HL-60/S4 (cell line): ENCODE results near the gene SNTB2.

Experiments used
- in situ Hi-C: fragments of 300-500 bp; cut with MboI; formaldehyde crosslinking; loops from 2 replicates; pipeline ENCODE4 v1.14.3; 2022; ENCODE audit warnings: low sequenced_read_pairs

Gene SNTB2

GRCh38 chr16:69179328-69180010, 7.5 kb upstream of the SNTB2 start:
- in situ Hi-C loops = no loop called here

GRCh38 chr16:69180011-69180338, 7.0 kb upstream of the SNTB2 start:
- in situ Hi-C loops = no loop called here

- in situ Hi-C loops = no loop called here
Observed at GRCh38 chr16:69182730-69183416, 4.1 kb upstream of the SNTB2 start.

DNA sequence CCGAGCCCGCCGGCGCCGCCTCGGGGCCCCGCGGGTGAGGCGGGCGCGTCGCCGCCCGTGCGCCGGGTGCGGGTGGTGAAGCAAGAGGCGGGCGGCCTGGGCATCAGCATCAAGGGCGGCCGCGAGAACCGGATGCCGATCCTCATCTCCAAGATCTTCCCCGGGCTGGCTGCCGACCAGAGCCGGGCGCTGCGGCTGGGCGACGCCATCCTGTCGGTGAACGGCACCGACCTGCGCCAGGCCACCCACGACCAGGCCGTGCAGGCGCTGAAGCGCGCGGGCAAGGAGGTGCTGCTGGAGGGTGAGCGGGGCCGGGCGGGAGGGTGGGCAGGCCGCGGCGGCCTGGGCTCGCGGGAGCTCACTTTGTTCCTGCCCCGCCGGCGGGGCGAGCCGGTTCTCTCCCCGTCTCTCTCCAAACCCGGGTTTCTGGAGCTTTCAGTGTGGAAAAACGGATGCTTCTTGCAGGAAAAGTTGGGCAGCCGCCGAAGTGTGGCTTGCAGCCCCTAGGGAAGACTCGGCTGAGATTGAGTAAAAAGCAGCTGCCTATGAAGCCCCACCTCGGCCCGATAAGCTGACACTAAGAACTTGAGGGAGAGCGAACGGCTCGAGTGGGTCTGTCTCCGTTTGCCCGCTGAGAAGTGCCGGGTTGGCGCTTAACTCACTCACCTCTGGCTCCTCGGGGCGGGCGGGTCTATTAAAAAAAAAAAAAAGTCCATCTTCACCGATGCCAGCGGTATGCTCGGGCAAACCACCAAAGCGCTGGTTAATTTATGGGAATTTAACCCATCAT, 677 bp downstream of the SNTB2 start:
- in situ Hi-C loops = no loop called here

DNA sequence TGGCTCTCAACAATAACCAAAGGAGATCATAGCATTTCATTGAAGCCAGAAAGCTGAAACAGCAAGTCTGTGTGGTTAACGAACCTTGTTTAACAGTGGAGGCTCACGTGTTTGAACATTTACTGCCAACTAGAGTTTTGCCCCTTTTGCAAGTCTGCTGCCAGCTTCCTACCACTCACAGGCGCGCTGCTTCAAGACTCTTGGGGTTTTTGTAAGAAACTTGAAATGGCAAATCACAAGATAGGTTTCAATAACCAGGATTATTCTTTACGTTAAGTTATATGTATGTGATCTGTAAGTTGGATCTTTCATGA, 1.2 kb downstream of the SNTB2 start:
- in situ Hi-C loops = no loop called here

GRCh38 chr16:69188716-69189115, 1.8 kb downstream of the SNTB2 start:
- in situ Hi-C loops = no loop called here

GRCh38 chr16:69190046-69190588, 3.2 kb downstream of the SNTB2 start:
- in situ Hi-C loops = no loop called here

DNA sequence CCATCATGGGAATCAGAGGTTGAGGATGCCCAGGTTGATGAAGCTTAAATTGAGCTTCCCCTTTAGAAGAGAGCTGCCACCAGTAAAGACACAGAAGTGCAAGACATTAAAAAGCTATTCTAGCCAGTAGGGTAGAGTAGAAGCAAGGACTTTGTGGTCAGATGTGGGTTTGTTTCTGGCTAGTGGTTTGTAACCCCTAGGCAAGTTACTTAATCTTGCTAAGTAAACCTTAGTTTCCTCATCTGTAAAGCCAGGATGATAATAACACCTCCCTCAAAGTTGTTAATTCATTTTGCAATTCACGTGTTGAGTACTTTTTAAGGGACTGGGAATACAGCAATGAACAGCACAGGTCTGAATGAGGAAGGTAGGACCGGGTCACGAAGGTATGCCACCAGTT, 3.6 kb downstream of the SNTB2 start:
- in situ Hi-C loops = no loop called here

DNA sequence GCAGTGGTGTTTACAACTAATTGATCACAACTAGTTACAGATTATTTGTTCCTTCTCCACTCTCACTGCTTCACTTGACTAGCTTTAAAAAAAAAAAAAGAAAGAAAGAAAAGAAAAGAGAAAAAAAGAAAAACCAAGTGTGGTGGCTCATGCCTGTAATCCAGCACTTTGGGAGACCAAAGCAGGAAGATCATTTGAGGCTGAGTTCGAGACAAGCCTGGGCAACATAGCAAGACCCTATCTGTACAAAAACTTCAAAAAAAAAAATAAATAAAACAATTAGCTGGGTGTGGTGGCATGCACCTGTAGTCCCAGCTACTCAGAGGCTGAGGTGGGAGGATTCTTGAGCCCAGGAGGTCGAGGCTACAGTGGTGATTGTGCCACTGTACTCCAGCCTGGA, 4.2 kb downstream of the SNTB2 start:
- in situ Hi-C loops = no loop called here

DNA sequence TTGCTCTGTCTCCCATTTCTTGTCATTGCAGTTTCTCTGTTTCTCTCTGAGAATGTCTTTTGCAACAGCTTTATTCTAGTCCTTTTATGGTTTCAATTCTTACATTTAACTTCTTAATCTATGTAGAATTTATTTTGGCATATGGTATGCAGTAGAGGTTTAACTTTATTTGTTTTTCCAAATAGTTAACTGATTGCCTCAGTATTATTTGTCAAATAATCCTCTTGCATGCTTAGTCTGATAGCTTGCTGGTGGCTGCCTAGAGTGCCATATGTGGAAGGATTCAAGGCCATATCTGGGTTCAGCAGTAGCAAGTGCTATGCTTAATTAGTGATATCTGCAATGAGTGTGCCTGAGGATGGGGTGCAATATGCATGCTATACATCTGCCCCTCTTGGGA, 6.9 kb downstream of the SNTB2 start:
- in situ Hi-C loops = no loop called here

DNA sequence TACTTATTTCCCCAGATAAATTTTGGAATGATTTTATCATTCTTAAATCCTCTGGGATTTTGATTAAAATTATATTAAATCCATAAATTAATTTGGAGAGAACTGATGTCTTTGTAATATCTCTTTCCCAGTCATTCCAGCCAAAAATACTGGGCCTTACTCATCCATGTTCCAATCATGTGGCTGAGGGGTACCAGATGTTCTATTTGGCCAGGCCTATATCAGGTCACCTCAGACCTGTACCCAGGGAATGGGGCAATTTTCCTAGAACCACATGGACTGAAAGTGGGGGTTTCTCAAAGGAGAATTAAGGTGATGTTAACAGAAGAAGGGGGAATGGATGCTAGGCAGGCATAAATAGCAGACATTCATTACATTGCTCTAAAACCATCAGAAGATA, 7.5 kb downstream of the SNTB2 start:
- in situ Hi-C loops = no loop called here

DNA sequence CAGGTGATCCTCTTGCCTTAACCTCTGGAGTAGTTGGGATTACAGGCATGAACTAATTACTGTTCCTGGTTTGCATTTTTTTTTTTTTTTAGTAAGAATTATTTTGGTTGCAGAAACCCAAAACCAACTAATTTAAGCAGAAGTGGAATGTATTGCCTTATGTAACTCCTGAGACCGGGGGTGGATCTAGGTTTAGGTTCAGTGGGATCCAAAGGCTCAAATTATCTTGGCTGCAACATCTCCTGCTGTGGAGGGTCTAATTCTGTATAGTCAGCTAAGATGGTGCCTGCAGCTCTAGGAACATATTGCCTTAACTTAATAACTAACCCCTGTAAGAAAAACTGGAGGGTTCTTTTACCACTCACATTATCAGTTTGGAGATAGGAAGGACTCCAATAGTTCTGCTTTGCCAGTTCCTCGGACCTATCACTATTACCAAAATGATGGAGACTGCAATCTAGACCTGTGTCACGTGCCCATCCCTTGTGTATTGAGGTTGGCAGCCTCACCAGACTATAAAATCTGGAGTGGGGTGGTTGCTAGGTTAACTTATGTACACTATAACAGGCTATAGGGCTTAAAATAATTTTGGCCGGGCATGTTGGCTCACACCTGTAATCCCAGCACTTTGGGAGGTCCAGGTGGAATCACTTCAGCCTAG, 8.5 kb downstream of the SNTB2 start:
- in situ Hi-C loops = no loop called here

GRCh38 chr16:69197573-69197972, 10.6 kb downstream of the SNTB2 start:
- in situ Hi-C loops = no loop called here

DNA sequence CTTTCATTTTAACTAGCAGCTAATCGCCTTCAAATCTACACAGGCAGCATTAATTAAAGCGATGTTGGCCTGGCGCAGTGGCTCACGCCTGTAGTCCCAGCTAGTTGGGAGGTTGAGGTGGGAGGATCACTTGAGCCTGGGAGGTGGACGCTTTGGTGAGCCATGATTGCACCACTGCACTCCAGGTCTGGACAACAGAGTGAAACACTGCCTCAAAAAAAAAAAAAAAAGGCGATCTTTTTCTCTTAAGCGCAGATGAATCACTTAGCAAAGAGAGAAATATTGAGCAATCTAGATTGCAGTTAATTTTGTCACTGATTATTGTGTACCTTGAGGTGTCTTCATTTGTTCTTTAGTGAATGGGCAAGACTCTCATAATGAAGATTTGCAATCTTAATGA, 12.4 kb downstream of the SNTB2 start:
- in situ Hi-C loops = no loop called here

DNA sequence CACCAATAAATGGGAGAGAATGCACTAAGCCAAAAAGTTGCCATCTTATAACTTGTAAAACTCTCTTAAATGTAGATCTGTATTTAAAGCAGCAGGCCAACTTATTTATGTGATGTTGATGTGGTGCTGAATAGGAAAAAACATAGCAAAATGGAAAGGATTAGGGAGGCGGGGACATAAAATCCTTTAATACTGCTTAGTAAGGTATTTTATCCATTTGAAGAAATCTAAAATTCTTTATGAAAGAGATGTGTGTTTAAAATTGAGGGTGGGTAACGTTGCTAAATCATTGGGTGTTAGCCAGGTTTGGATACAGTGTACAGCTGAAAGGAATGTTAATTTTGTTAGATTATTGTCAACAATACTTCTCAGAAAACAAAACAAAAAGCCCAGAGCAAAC, 14.3 kb downstream of the SNTB2 start:
- in situ Hi-C loops = no loop called here

DNA sequence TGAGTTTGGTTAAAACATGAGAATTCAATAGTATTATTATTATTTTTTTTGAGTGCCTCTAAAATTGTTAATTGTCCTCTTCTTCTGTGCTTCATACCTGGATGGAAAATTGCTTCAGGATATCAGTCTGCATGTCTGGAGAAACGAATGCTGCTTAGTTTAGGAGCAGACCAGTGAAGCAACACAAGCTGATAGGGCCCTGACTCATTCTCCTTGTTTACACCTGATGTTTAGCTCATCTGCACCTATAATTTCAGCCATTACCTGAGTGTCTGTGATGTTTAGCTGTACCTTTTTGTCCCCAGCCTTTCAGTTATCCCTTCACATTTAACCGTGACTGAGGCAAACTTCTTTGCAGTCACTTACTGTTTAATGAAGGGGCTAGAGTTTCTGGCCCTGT, 14.8 kb downstream of the SNTB2 start:
- in situ Hi-C loops = no loop called here

DNA sequence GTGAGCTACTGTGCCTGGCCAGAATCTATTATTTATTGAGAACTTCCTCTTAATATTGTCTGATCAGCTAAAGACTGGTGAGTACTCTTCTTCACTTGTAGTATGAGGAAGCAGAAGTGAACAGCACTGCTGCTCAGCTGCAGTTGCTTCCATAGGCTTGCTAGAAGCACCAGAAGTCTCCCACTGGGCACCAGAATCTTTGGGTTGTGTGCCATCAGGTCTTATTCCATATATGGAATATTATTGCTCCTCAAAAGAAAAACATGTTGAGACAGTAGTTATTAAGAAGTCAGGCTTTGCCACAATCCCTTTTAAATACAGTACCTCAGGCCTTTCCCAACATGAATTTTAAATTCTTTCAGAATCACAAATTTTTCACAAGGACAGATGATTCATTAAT, 17.2 kb downstream of the SNTB2 start:
- in situ Hi-C loops = no loop called here

- in situ Hi-C loops = no loop called here
Observed at GRCh38 chr16:69209735-69210134, 22.8 kb downstream of the SNTB2 start.

- in situ Hi-C loops = no loop called here
Observed at GRCh38 chr16:69217433-69217832, 30.5 kb downstream of the SNTB2 start.

DNA sequence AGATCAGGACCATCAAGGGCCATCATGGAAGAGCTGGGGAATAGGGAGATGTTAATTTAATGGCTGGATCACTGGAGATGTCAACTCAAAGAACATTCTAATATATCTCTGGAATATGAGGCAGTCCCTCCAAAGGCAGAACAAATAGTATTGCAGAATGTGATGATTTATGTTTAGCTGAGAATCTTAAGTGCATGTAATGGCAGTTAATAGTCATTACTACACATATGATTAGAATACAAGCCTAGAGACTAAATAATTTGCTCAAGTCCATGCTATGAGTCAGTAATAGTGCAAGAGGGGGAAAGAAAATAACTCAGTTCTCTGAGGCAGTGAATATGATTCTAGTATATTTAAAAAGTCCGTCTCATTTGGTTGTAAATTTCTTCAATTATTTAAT, 32.3 kb downstream of the SNTB2 start:
- in situ Hi-C loops = no loop called here

DNA sequence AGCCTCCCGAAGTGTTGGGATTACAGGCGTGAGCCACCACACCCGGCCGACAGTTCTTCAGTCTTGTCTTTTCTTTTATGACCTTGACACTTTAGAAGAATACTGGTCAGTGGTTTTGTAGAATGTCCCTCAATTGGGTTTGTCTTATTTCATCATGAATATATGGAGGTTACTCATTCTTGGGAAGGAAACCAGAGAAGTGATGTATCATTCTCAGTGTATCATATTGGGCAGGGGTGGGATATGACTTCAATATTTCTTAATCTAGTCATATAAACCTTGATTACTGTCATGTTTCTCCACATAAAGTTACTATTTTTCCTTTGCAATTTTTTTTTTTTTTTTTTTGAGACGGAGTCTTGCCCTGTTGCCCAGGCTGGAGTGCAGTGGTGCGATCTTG, 36.9 kb downstream of the SNTB2 start:
- in situ Hi-C loops = no loop called here

DNA sequence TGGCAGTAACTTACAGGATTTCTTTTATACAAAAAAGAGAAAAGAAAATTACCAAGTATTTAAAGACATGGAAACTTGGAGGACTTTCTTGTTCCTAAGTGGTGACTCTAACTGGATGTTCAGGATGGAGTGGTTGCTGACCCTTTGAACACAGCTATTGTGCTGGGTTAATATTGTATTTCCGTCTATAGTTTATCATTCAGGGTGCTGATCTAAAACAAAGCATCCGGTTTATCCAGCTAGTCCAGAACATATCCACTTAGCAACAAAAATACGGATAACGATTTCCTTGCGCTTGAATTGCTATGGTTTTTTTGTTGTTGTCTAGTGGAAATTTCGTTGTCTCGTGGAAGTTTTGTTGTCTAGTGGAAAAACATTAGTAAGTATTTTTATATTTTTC, 38.2 kb downstream of the SNTB2 start:
- in situ Hi-C loops = no loop called here
